Smooth muscle cell (in vitro differentiated cells): Measurements from ENCODE around the gene SPTB. TPM values are rescaled to one million over a fixed set of nuclear protein-coding genes. Genes with fewer than 3 reads are reported as not detected.

ENCODE experiments used
- DNase-seq: peaks from one replicate; lab custom pipeline; 2025; ENCODE audit not compliant: unreplicated experiment; lab: John Stamatoyannopoulos, UW
- H2AFZ ChIP-seq: fragments of 200-600 bp; sonication (generic); 2 replicates; pipeline ENCODE4 v1.6.0; 2016; ENCODE audit warnings: antibody characterized with exemption, low read depth, mild to moderate bottlenecking
- H3F3A ChIP-seq: fragments of 200-600 bp; sonication (generic); 2 replicates; pipeline ENCODE4 v1.6.0; 2017; ENCODE audit warnings: antibody characterized with exemption, low read depth
- H3K27ac ChIP-seq: fragments of 200-600 bp; sonication (generic); 2 replicates; pipeline ENCODE4 v1.5.1; 2016; ENCODE audit warnings: low read depth, mild to moderate bottlenecking
- H3K27me3 ChIP-seq: fragments of 200-600 bp; sonication (generic); 2 replicates; pipeline ENCODE4 v1.6.1; 2016; ENCODE audit warnings: low read depth, mild to moderate bottlenecking
- H3K36me3 ChIP-seq: fragments of 200-600 bp; sonication (generic); 2 replicates; pipeline ENCODE4 v1.5.1; 2016; ENCODE audit warnings: low read depth
- H3K4me1 ChIP-seq: fragments of 200-600 bp; sonication (generic); 2 replicates; pipeline ENCODE4 v1.5.1; 2016; ENCODE audit warnings: low read depth
- H3K4me2 ChIP-seq: fragments of 200-600 bp; sonication (generic); 2 replicates; pipeline ENCODE4 v1.6.0; 2016; ENCODE audit warnings: mild to moderate bottlenecking
- H3K4me3 ChIP-seq: fragments of 200-600 bp; sonication (generic); 2 replicates; pipeline ENCODE4 v1.5.1; 2016; ENCODE audit warnings: mild to moderate bottlenecking
- H3K79me2 ChIP-seq: fragments of 200-600 bp; sonication (generic); 2 replicates; pipeline ENCODE4 v1.6.0; 2016; ENCODE audit warnings: low read depth, mild to moderate bottlenecking
- H3K9ac ChIP-seq: fragments of 200-600 bp; sonication (generic); 2 replicates; pipeline ENCODE4 v1.6.0; 2016; ENCODE audit warnings: low read depth
- H3K9me3 ChIP-seq: fragments of 200-600 bp; sonication (generic); replicated peaks from 2 replicates; pipeline ENCODE4 v1.5.1; 2016; ENCODE audit warnings: low read depth
- H4K20me1 ChIP-seq: fragments of 200-600 bp; sonication (generic); 2 replicates; pipeline ENCODE4 v1.6.0; 2016; ENCODE audit warnings: low read depth
- WGBS: methylation state at CpG from one replicate; pipeline ENCODE4 v1.1.7; 2016; ENCODE audit warnings: low lambda C conversion rate; 5-methylcytosine and 5-hydroxymethylcytosine counted together
- polyA plus RNA-seq: library from polyadenylated mRNA; unstranded; fragments of >200 nt; fragmentation: Nextera tagmentation; extraction: Ambion mirVana; gene quantifications from 2 replicates; pipeline ENCODE4 v1.2.1, GENCODE V29; 2016
- total RNA-seq: library from RNA; depleted of rRNA; stranded (reverse); fragments of >200 nt; gene quantifications from 2 replicates; pipeline ENCODE4 v1.2.3, GENCODE V29; 2014
- TF ChIP-seq, protein P1 (sequence below): fragments of 200-600 bp; sonication (generic); IDR thresholded peaks from 2 replicates; pipeline ENCODE4 v1.5.1; 2017; ENCODE audit warnings: borderline replicate concordance, mild to moderate bottlenecking, antibody characterized with exemption; ENCODE audit not compliant: insufficient read depth, poor library complexity, severe bottlenecking

The SPTB gene
- total and polyA plus RNA-seq, 2 experiments from 2014 or later = 0.25 to 3.3 TPM

DNA sequence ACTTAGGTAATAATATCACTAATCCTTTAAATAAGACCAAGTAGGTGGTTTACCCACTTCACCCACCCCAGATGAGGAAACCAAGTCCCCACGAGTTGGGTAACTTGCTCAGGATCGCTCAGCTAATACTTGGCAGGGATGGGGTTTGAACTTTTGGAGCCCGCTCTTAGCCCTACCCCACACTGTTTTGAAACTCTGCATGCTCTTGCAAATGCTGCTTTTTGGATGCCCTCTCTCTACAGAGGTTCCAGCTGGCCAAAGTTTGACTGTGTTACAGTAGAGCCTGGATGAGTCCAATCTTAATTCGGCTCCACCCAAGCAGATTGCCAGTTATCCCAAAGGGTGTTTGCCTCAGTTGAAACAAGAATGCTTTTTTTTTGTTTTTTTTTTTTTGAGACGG lies 168.7 kb downstream of the SPTB start:
- peaks cover 10% of the 10 kb centered on the region for H3F3A ChIP-seq
- peaks cover 20% of the 10 kb centered on the region for H4K20me1 ChIP-seq
- H3K4me1 ChIP-seq = peaks cover 42% of the 10 kb centered on the region
- H2AFZ ChIP-seq = no peak overlapping the region
- peaks cover 7% of the 10 kb centered on the region for H3K9me3 ChIP-seq
- 96% methylated on average over 5 of the region's 5 CpGs for WGBS
- no peak overlapping the region for H3K9ac ChIP-seq
- TF ChIP-seq, protein P1, sequence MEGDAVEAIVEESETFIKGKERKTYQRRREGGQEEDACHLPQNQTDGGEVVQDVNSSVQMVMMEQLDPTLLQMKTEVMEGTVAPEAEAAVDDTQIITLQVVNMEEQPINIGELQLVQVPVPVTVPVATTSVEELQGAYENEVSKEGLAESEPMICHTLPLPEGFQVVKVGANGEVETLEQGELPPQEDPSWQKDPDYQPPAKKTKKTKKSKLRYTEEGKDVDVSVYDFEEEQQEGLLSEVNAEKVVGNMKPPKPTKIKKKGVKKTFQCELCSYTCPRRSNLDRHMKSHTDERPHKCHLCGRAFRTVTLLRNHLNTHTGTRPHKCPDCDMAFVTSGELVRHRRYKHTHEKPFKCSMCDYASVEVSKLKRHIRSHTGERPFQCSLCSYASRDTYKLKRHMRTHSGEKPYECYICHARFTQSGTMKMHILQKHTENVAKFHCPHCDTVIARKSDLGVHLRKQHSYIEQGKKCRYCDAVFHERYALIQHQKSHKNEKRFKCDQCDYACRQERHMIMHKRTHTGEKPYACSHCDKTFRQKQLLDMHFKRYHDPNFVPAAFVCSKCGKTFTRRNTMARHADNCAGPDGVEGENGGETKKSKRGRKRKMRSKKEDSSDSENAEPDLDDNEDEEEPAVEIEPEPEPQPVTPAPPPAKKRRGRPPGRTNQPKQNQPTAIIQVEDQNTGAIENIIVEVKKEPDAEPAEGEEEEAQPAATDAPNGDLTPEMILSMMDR = no peak
- no peak overlapping the region for H3K4me2 ChIP-seq
- no peaks in the 10 kb centered on the region for H3K27me3 ChIP-seq
- no peak overlapping the region for H3K4me3 ChIP-seq
- peaks cover 2% of the 10 kb centered on the region for H3K36me3 ChIP-seq
- no peak overlapping the region for H3K27ac ChIP-seq
- H3K79me2 ChIP-seq = peaks cover 76% of the 10 kb centered on the region
- no peak for DNase-seq

DNA sequence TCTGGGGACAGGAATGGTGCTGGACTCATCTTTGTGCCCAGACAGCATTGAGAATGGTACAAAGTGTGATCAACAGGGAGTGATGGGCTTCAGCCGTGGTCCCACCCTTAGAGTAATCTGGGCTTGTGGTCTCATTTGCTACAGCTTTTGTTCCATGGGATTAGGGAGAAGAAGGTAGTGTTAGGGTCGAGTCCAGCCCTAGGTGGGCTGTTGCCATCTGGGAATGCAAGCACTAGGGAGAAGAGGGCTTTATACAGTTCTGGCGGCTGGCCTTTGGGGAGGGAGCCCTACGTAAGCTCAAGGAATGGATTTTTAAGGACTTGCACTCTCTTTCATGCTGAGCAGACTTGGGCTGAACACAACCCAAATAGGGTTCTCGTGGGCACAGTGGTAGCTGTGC lies 170.6 kb downstream of the SPTB start:
- peaks cover 2% of the 10 kb centered on the region for H3K36me3 ChIP-seq
- H3K9ac ChIP-seq = peak overlapping the region; percentile 91
- 77% methylated on average over 5 of the region's 5 CpGs for WGBS
- peak overlapping the region; percentile 97 for H3K4me2 ChIP-seq
- H3K79me2 ChIP-seq = peaks cover 70% of the 10 kb centered on the region
- H4K20me1 ChIP-seq = peaks cover 27% of the 10 kb centered on the region
- H3K27ac ChIP-seq = peak overlapping the region; percentile 97
- peaks cover 7% of the 10 kb centered on the region for H3K9me3 ChIP-seq
- no peaks in the 10 kb centered on the region for H3K27me3 ChIP-seq
- H3F3A ChIP-seq = peaks cover 16% of the 10 kb centered on the region
- H3K4me3 ChIP-seq = no peak overlapping the region
- no peak for DNase-seq
- TF ChIP-seq, protein P1 = no peak
- no peak overlapping the region for H2AFZ ChIP-seq
- peaks cover 45% of the 10 kb centered on the region for H3K4me1 ChIP-seq

DNA sequence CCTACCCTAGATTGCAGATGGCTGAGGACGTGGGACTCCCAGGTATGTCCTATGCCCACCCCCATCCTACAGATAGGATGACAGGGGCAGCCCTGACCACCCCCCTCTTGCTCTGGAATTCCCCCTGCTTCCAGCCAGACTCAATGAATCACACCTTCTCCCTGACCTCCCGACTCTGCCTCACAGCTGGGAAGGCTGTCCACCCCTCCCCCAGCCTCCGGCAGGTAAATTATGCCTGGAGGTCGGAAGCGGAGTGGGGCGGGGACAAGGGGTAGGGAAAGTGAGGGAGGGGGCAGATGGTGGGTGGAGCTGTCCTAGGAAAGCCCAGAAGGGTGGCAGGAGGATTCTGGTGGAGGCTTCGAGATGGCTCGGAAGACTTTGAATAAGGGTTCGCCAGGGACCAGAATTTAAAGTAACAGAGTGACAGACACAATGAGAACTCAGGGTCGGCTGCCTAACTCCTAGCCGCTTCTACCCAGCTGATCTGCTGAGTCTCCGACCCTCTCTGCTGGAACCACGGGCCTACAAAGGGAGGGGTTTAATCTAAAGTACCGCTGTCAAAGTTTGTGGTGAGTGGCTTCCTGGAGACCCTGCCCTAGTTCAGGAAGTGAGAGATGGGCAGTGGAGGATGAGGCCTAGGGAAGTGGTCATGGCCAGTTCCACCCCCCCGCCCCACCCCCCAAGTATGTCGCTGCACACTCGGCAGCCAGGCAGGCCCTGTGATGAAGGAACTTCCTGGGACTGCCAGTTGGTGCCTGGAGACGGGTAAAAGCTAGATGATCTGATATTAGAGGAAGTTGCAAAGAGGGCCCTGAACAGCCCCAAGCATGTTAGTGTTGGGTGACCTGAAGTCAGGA lies 171.3 kb downstream of the SPTB start:
- Histone ChIP-seq H3K4me2 (peak overlapping the region; percentile 97), H2AFZ (no peak overlapping the region), H3K9ac (peak overlapping the region; percentile 91), H3K4me3 (peak overlapping the region; percentile 24), H3K9me3 (peaks cover 4% of the 10 kb centered on the region), H3K79me2 (peaks cover 62% of the 10 kb centered on the region), H3K27me3 (no peaks in the 10 kb centered on the region), H3K4me1 (peaks cover 52% of the 10 kb centered on the region), H3K27ac (peak overlapping the region; percentile 97), H3K36me3 (peaks cover 2% of the 10 kb centered on the region), H3F3A (peaks cover 19% of the 10 kb centered on the region), H4K20me1 (peaks cover 27% of the 10 kb centered on the region)
- DNase-seq = no peak
- TF ChIP-seq, protein P1 = no peak
- WGBS = 7% methylated on average over 17 of the region's 18 CpGs
